GM18868 (cell line): ENCODE results near the gene SRRM2.

Experiments
- ATAC-seq: cut with Tn5 transposase; IDR thresholded peaks from one replicate; pipeline ENCODE4 v1.9.1; 2021; ENCODE audit warnings: mild to moderate bottlenecking, moderate library complexity; ENCODE audit not compliant: unreplicated experiment

Gene SRRM2

GRCh38 chr16:2752035-2752849 is at the start of gene SRRM2:
Gene SRRM2 (plus strand): TSS chr16:2752638. CDS start chr16:2756365, 3,727 bp downstream.
- ATAC-seq = peak; percentile 83

- no peak for ATAC-seq
These were observed 49.3 kb upstream of the SRRM2 start for GRCh38 chr16:2702871-2703745.

- no peak for ATAC-seq
These were observed 48.1 kb upstream of the SRRM2 start for GRCh38 chr16:2704166-2704982.

- ATAC-seq = no peak
These were observed 47.5 kb upstream of the SRRM2 start for GRCh38 chr16:2704983-2705275.

GRCh38 chr16:2705351-2705750 is 47.1 kb upstream of the SRRM2 start:
- ATAC-seq = no peak

GRCh38 chr16:2706085-2706484 is 46.4 kb upstream of the SRRM2 start:
- ATAC-seq = no peak

- ATAC-seq = no peak
These were observed 45.7 kb upstream of the SRRM2 start for GRCh38 chr16:2706611-2707311.

- no peak for ATAC-seq
These were observed 44.8 kb upstream of the SRRM2 start for GRCh38 chr16:2707368-2708289.

GRCh38 chr16:2708290-2708639 is 44.2 kb upstream of the SRRM2 start:
- ATAC-seq = no peak

GRCh38 chr16:2708955-2709587 is 43.4 kb upstream of the SRRM2 start:
- no peak for ATAC-seq

GRCh38 chr16:2709588-2709984 is 42.9 kb upstream of the SRRM2 start:
- no peak for ATAC-seq

GRCh38 chr16:2710021-2710710 is 42.3 kb upstream of the SRRM2 start:
- ATAC-seq = no peak

GRCh38 chr16:2710711-2711231 is 41.7 kb upstream of the SRRM2 start:
- ATAC-seq = no peak

- ATAC-seq = no peak
These were observed 40.9 kb upstream of the SRRM2 start for GRCh38 chr16:2711370-2712062.

GRCh38 chr16:2712063-2712441 is 40.4 kb upstream of the SRRM2 start:
- ATAC-seq = no peak

GRCh38 chr16:2712546-2712945 is 39.9 kb upstream of the SRRM2 start:
- ATAC-seq = no peak

GRCh38 chr16:2713523-2713922 is 38.9 kb upstream of the SRRM2 start:
- ATAC-seq = no peak
